ENCODE results near the gene AJAP1. TPM values are rescaled to one million over a fixed set of nuclear protein-coding genes. Genes with fewer than 3 reads are reported as not detected.

Gene AJAP1
- total RNA-seq, 1 experiment from 2014 or later = not detected

- peaks cover 54% of the 10 kb centered on the region for H3K27me3 ChIP-seq
- H3K36me3 ChIP-seq = no peaks in the 10 kb centered on the region
- H3K4me1 ChIP-seq = no peaks in the 10 kb centered on the region
- no peak for DNase-seq
- H3K4me3 ChIP-seq = no peak overlapping the region
- no peak overlapping the region for H3K27ac ChIP-seq
- no peaks in the 10 kb centered on the region for H3K9me3 ChIP-seq (replicated peaks)
These were observed 74.1 kb downstream of the AJAP1 start for GRCh38 chr1:4728319-4729089.

GRCh38 chr1:4729090-4729471, 74.7 kb downstream of the AJAP1 start:
- peaks cover 55% of the 10 kb centered on the region for H3K27me3 ChIP-seq
- no peak overlapping the region for H3K4me3 ChIP-seq
- no peaks in the 10 kb centered on the region for H3K4me1 ChIP-seq
- H3K9me3 ChIP-seq (replicated peaks) = no peaks in the 10 kb centered on the region
- no peaks in the 10 kb centered on the region for H3K36me3 ChIP-seq
- no peak for DNase-seq
- H3K27ac ChIP-seq = no peak overlapping the region

- H3K9me3 ChIP-seq (replicated peaks) = no peaks in the 10 kb centered on the region
These were observed 75.7 kb downstream of the AJAP1 start for GRCh38 chr1:4730078-4730477.

GRCh38 chr1:4733446-4734177, 79.2 kb downstream of the AJAP1 start:
- DNase-seq = no peak
- no peaks in the 10 kb centered on the region for H3K4me1 ChIP-seq
- no peaks in the 10 kb centered on the region for H3K9me3 ChIP-seq (replicated peaks)
- H3K27ac ChIP-seq = no peak overlapping the region
- H3K27me3 ChIP-seq = peaks cover 38% of the 10 kb centered on the region
- no peak overlapping the region for H3K4me3 ChIP-seq
- H3K36me3 ChIP-seq = no peaks in the 10 kb centered on the region

More at GRCh38 chr1:4730078-4730477, 75.7 kb downstream of the AJAP1 start:
- H3K4me1 ChIP-seq = no peaks in the 10 kb centered on the region
- H3K4me3 ChIP-seq = no peak overlapping the region
- no peaks in the 10 kb centered on the region for H3K36me3 ChIP-seq
- no peak overlapping the region for H3K27ac ChIP-seq
- H3K27me3 ChIP-seq = peaks cover 61% of the 10 kb centered on the region
- no peak for DNase-seq

- Histone ChIP-seq H3K4me3 (no peak overlapping the region), H3K9me3 (replicated peaks) (no peaks in the 10 kb centered on the region), H3K36me3 (no peaks in the 10 kb centered on the region), H3K27me3 (peaks cover 34% of the 10 kb centered on the region), H3K27ac (no peak overlapping the region), H3K4me1 (no peaks in the 10 kb centered on the region)
- no peak for DNase-seq
These were observed 79.8 kb downstream of the AJAP1 start for GRCh38 chr1:4734219-4734618.

GRCh38 chr1:4734791-4735190, 80.4 kb downstream of the AJAP1 start:
- no peaks in the 10 kb centered on the region for H3K36me3 ChIP-seq
- DNase-seq = no peak
- H3K9me3 ChIP-seq (replicated peaks) = no peaks in the 10 kb centered on the region
- peaks cover 31% of the 10 kb centered on the region for H3K27me3 ChIP-seq
- H3K27ac ChIP-seq = no peak overlapping the region
- H3K4me1 ChIP-seq = no peaks in the 10 kb centered on the region
- no peak overlapping the region for H3K4me3 ChIP-seq

- no peaks in the 10 kb centered on the region for H3K4me1 ChIP-seq
- H3K4me3 ChIP-seq = no peak overlapping the region
- H3K27ac ChIP-seq = no peak overlapping the region
- no peaks in the 10 kb centered on the region for H3K36me3 ChIP-seq
- DNase-seq = peak in 1 of 2 experiments; percentile 53
- H3K27me3 ChIP-seq = peaks cover 17% of the 10 kb centered on the region
- no peaks in the 10 kb centered on the region for H3K9me3 ChIP-seq (replicated peaks)
These were observed 81.8 kb downstream of the AJAP1 start for GRCh38 chr1:4736254-4736653.

GRCh38 chr1:4741876-4742423, 87.5 kb downstream of the AJAP1 start:
- H3K27ac ChIP-seq = no peak overlapping the region

GRCh38 chr1:4743978-4744750, 89.8 kb downstream of the AJAP1 start:
- Histone ChIP-seq H3K27ac (no peak overlapping the region), H3K4me1 (no peaks in the 10 kb centered on the region), H3K27me3 (peaks cover 5% of the 10 kb centered on the region; the same call in 1 of the 2 replicates), H3K36me3 (no peaks in the 10 kb centered on the region), H3K4me3 (no peak overlapping the region), H3K9me3 (replicated peaks) (no peaks in the 10 kb centered on the region)
- no peak for DNase-seq

More at GRCh38 chr1:4741876-4742423, 87.5 kb downstream of the AJAP1 start:
- Histone ChIP-seq H3K27me3 (peaks cover 3% of the 10 kb centered on the region; the same call in 1 of the 2 replicates), H3K36me3 (no peaks in the 10 kb centered on the region), H3K4me1 (no peaks in the 10 kb centered on the region), H3K9me3 (replicated peaks) (no peaks in the 10 kb centered on the region), H3K4me3 (no peak overlapping the region)
- DNase-seq = no peak

- no peak overlapping the region for H3K4me3 ChIP-seq
- H3K9me3 ChIP-seq (replicated peaks) = no peaks in the 10 kb centered on the region
- no peaks in the 10 kb centered on the region for H3K36me3 ChIP-seq
- peaks cover 5% of the 10 kb centered on the region; the same call in 1 of the 2 replicates for H3K27me3 ChIP-seq
- H3K27ac ChIP-seq = no peak overlapping the region
- no peak for DNase-seq
- no peaks in the 10 kb centered on the region for H3K4me1 ChIP-seq
These were observed 91.2 kb downstream of the AJAP1 start for GRCh38 chr1:4745560-4745959.

- Histone ChIP-seq H3K4me1 (no peaks in the 10 kb centered on the region), H3K36me3 (no peaks in the 10 kb centered on the region), H3K4me3 (no peak overlapping the region), H3K27me3 (peaks cover 5% of the 10 kb centered on the region; the same call in 1 of the 2 replicates), H3K27ac (no peak overlapping the region), H3K9me3 (replicated peaks) (0 out of 2 replicates have a peak, but pooled peaks cover 3% of the 10 kb centered on the region)
- no peak for DNase-seq
These were observed 95.0 kb downstream of the AJAP1 start for GRCh38 chr1:4749406-4749805.

GRCh38 chr1:4750177-4750576, 95.8 kb downstream of the AJAP1 start:
- no peak for DNase-seq
- Histone ChIP-seq H3K9me3 (replicated peaks) (0 out of 2 replicates have a peak, but pooled peaks cover 3% of the 10 kb centered on the region), H3K27ac (no peak overlapping the region), H3K36me3 (no peaks in the 10 kb centered on the region), H3K27me3 (0 out of 2 replicates have a peak, but pooled peaks cover 2% of the 10 kb centered on the region), H3K4me3 (no peak overlapping the region), H3K4me1 (no peaks in the 10 kb centered on the region)

GRCh38 chr1:4752059-4752458, 97.7 kb downstream of the AJAP1 start:
- Histone ChIP-seq H3K4me3 (no peak overlapping the region), H3K36me3 (no peaks in the 10 kb centered on the region), H3K4me1 (no peaks in the 10 kb centered on the region), H3K9me3 (replicated peaks) (0 out of 2 replicates have a peak, but pooled peaks cover 3% of the 10 kb centered on the region), H3K27me3 (0 out of 2 replicates have a peak, but pooled peaks cover 2% of the 10 kb centered on the region), H3K27ac (no peak overlapping the region)
- no peak for DNase-seq

GRCh38 chr1:4754816-4755215, 100.4 kb downstream of the AJAP1 start:
- H3K9me3 ChIP-seq (replicated peaks) = peaks cover 3% of the 10 kb centered on the region; the same call in 1 of the 2 replicates
- DNase-seq = no peak

More at GRCh38 chr1:4754816-4755215, 100.4 kb downstream of the AJAP1 start:
- H3K27me3 ChIP-seq = no peaks in the 10 kb centered on the region
- no peak overlapping the region for H3K4me3 ChIP-seq
- no peak overlapping the region for H3K27ac ChIP-seq
- no peaks in the 10 kb centered on the region for H3K4me1 ChIP-seq
- no peaks in the 10 kb centered on the region for H3K36me3 ChIP-seq
